ENCODE data around the gene UCKL1.
"Not testable (repeated sequence)": the region's sequence is repeated elsewhere in the genome, so short reads cannot be mapped to it uniquely, and the experiment has no call there.

The UCKL1 gene

DNA sequence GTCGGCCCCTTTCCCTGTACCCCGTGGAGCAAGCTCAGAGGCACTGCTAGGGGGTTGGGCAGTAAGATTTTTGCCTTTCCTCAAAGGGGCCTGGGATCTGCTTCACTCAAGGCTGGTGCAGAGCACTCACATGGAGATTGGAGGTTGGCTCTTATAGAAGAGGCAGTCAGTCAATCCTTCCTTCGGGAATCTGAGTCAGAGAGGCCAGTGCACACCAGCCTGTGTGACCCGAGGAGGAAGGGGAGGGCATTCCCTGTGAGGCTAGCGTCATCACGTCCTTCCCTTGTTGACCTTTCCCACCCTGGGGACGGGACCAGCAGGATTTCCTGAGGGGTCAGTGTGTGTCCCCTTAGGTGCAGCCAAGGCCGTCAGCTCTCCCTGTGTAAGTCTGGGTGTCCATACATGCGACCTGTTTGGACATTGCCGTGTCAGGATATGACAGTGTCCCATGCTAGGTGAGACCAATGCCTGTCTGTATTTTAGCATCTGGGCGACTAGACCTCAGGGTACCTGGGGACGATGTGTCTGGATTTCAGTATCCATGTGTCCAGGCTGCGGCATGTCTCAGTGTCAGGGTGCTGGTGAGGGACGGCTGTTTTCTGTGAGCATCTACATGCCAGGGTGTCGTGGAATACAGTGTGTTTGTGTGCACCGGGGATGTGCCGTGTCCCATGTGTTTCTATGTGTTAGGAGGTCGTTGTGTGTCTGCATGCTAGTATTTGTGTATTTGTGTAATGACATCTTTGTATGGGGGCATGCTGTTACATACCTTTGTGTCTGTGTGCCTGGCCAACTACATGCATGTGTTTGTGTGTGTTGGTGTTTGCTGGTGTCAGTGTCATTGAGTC, 16.3 kb upstream of the UCKL1 start:
- DNase-seq: no peak

DNA sequence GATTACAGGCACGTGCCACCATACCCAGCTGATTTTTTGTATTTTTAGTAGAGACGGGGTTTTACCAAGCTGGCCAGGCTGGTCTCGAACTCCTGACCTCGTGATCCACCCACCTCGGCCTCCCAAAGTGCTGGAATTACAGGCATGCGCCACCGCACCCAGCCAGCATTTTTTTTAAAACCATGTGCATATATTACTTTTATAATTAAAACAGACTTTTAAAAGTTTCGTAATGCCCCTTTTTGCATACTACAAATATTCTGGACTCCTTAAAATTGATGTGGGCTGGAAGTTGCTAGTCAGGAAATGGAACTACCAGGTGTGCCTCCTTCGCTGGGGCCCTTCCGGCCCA, 15.7 kb upstream of the UCKL1 start:
- DNase-seq: not testable (repeated sequence)

DNA sequence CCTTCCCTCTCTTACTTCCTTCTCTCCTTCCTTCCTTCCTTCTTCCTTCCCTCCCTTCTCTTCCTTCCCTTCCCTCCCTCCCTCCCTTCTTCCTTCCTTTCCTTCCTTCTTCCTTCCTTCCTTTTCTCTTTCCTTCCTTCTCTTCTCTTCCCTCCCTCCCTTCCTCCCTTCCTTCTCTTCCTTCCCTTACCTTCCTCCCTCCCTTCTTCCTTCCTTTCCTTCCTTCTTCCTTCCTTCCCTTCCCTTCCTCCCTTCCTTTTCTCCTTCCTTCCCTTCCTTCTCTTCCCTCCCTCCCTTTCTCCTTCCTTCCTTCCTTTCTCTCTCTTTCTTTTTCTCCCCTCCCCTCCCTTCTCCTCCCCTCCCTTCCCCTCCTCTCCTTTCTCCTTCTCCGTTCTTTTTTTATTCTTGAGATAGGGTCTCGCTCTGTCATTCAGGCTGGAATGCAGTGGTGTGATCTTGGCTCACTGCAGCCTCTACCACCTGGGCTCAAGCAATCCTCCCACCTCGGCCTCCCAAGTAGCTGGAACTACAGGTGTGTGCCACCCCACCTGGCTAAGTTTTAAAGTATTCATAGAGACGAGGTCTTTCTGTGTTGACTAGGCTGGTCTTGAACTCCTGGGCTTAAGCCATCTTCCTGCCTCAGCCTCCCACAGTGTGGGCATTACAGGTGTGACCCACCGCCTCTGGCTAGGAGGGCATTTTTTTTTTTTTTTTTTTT, 14.7 kb upstream of the UCKL1 start:
- DNase-seq: no peak

DNA sequence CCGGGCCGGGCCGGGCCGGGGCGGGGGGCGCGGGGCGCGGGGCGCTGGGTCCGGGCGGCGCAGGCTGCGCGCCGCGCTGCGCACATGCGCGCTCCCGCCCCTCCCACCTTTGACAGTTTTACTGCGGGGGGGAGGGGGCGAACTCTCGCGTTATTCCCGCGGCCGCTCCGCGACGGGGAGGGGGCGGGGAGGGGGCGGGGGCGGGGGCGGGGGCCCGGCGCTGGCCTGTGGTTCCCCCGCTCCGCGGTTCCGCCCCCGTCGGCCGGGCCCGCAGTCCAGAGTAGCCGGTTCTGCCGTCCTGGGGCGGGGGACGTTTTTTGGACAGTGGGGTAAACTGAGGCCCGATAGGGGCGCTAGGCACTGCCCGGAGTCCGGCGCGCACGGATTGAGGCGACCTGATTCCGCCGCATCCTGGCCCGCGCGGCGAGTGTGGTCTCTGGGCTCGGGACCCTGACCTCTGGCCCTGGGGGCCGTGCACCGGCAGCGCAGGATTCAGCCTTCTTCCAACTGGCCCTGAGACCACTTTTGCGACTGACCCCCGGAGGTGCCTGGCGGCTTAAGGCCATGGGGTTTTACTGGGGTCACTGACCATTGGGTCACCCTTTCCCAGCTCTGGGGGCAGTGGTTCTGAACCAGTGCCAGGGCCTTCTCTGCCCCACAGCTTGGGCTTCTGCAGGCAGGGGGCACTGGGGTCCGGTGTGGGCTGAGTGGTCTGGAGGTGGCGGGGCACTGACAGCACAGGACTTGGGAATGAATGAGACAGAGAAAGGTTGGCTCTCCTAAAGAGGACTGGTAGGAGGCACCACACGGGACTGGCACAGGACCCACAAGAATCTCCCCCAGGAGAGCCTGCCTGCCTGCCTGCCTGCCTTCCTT, 13.9 kb upstream of the UCKL1 start, which contains the start of gene ZNF512B:
Gene ZNF512B, minus strand, starts transcription at position 93 of the 876 bp plus-strand sequence. CDS start 1,980 bp downstream, outside the sequence.
- peak; percentile 83 for DNase-seq

DNA sequence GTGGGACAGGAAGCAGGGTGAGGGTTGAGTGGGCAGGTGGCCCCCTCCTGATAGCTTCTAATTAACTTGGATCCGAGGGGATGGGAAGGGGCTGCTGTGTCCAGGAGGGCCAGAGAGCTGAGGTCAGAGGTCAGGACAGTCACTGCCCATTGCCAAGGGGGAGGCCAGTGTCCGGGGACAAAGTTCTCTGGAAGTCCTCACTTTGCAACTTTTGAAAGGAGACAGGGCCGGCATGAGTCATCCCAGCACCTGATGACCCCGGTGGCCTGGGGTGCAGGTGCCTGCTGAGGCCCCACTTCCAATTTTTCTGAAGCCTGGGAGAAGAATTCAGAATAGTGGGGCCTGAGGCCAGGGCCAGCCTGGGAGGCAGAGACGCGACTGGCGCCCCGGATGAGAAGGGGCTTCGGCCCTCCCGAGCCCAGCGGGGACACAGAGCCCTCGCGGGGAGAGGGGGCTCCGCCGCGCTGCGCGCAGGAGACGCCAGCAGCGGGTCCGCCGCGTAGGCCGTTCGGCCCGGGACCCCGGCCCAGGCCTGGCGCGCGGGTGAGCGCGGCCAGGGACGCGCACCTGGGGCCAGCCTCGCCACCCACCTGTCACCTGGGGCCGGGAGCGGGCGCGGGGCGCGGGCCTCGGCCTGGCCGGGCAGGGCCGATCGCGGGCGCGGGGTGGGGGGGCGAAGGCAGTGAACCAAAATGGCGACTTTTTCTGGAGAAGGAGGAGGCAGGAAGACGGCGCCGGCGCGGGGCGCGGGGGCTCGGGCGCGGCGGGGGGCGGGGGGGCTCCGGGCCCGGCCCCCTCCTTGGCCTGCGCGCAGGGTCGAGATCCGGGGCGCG, 12.9 kb upstream of the UCKL1 start:
- no peak for DNase-seq

DNA sequence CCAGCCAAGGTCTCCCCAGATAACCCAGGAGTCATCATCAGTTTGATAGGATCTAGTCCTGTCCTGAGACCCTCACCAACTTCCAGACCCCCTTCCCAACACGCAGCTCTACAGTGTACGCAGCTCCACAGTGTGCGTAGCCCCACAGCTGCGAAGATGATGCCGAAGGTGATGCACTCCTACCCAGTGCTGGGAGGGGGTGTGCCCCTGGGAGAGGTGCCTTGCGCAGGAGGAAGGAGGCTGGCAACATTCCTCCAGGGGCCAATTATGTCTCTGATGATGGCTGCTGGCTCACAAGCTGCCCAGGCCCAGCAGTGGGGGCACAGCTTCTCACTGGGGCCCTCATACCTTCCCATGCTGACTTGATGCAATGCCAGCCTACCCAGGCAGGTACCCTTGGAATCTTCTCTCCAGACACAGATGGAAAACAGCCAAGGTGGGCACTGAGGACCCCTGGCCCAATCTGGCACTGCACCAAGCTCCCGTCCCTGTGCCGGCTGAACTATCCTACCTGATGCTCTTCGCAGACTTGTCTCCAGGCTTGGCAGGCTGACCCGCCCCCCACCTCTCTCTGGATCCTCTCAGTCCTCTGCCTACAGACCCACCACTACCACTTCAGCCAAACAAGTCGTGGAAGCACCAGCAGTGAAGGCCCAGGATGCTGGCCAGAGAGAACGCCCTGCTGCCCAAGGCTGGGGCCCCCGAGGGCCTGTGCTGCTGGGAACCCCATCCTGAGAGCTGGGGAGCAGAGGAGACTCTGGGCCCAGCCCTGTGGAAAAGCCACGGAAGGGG, 12.1 kb upstream of the UCKL1 start:
- DNase-seq: no peak

DNA sequence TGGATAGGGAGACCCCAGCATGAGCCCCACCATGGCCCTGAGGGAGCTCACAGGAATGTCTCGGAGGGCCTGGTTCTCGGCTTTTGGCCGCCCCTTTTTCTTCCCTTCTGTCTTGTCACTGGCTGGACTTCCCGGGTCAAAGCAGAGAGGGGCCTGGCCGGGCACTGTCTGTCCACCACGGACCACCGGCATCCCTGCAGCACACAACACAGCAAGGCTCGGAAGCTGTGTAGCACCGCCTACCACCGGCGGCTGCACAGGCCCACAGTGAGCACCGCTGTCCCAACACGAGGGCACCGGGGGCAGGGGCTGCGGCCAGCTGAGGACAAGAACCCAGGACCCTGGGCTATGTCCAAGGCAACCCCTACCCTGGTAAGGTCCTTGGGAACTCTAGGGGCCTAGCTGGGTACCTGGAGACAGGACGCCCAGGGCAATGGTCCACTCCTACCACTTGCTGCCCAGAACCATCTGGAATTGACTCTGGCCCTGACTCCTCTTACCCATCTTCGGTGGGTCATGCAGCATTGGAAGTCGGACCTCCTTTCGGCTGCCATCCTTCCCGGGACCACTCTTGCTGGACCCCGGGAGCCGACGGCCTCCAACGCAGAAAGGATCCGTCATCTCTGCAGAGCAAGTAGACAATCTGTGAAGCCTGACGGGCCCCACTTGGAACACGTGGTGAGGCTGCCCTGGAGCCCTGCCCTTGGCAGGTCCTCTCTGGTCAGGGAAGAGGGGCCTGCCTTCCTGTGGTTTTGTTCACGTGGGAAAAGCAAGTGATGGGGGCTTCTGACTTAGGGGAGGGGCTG, 11.3 kb upstream of the UCKL1 start:
- DNase-seq: no peak

DNA sequence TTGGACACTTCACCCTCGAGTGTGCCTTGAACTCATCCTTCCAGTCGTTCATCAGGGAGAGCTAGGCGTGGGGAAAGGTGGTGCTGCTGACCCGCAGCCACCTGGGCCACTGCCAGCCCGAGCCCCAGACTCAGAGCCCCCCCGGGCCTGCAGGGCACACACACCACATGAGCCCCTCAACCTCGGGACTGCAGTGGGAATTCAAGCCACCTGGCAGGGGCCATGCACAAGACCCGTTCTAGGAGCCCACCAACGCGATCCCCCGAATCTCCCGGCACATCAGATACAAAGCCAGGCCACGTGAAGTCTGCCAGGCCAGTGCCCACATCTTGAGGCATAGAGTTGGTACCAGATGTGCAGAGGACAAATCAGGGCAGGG, 10.7 kb upstream of the UCKL1 start:
- DNase-seq: no peak

DNA sequence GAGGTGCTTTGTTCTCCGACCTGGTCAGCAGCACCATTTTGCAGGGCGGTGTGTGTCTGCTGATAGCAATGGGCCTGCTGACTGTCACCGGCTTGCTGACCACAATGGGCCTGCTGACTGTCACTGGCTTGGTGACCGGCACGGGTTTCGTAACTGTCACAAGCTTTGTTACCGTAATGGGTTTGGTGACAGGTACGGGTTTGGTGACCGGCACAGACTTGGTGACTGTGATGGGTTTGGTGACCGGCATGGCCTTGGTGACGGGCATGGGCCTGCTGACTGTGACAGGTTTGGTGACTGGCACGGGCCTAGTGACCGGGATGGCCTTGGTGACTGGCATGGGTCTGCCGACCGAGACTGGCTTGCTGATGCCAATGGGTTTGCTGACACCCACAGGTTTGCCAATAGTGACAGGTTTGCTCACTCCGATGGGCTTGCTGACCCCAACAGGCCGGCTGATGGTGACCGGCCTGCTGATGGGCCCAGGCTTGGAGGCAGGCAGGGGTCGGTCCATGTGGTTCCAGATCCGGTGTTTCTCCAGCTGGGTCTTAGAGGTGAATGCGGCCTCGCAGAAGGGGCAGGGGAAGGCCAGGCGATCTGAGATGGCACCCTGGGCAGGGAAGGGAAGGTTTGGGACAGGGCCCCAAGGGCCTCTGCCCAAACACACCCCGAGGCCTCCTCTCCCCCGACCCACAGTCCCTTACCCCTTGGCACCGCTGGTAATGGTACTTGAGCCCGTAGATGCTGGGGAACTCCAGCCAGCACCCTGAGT, 10.1 kb upstream of the UCKL1 start:
- no peak for DNase-seq

DNA sequence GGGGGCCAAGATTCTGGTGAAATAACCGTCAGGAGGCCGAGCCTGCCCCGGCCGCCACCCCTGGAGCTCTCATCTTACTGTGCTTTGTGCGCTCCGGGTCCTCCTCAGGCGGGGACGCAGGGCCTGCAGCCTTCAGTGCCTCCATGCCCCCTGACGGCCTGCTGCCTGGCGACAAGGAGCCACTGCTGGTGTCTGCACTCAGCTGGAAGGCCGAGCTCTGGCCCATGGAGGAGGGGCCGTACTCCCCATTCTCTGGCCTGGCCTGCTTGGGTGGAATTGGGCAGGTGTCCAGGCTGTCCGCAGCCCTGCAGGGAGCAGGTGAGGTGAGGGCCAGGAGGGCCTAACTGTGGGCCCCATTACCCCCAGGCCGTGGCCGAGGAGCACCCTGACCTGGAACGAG, 8.2 kb upstream of the UCKL1 start:
- no peak for DNase-seq

DNA sequence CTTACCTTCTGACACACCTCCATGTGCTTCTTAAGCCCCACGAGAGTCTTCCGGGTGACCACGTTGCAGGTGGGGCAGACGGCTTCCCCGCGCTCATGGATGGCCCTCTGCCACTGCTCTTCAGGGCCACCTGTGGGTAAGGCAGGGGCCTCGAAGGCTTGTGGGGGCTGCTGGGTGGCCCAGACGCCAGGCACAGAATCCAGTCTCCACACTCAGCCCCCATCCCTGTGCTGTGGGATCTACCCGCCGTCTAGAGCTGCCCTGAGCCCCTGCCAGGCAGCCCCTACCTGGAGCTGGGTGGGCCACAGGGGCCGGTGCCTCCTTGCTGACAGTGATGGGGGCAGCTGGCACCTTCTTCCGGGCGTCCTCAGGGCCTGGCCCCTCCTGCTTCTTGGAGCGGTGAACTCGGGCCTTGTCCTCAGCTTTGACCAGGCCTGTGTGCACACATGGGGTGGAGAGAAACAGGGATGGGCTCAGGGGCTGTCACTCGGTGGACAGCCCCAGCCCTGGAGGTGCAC, 7.6 kb upstream of the UCKL1 start:
- DNase-seq: no peak

DNA sequence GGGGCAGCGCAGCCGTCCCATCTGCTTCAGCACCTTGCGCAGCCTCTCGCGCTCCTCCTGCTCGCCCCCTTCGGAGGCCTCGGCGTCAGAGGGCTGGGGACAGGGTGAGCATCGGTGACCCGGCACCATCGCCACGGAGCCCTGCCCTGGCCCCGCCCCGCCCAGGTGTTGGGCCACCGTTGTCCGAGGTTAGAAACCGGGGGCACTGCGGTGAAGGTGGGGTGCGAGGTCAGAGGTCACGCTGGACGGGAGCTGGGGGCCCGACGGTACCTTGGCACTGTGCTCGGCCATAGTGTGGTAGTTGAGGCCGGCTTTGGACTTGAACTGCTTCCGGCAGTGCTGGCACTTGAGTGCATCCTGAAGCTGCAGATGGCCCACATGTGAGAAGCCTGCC, 7.1 kb upstream of the UCKL1 start:
- DNase-seq: no peak

DNA sequence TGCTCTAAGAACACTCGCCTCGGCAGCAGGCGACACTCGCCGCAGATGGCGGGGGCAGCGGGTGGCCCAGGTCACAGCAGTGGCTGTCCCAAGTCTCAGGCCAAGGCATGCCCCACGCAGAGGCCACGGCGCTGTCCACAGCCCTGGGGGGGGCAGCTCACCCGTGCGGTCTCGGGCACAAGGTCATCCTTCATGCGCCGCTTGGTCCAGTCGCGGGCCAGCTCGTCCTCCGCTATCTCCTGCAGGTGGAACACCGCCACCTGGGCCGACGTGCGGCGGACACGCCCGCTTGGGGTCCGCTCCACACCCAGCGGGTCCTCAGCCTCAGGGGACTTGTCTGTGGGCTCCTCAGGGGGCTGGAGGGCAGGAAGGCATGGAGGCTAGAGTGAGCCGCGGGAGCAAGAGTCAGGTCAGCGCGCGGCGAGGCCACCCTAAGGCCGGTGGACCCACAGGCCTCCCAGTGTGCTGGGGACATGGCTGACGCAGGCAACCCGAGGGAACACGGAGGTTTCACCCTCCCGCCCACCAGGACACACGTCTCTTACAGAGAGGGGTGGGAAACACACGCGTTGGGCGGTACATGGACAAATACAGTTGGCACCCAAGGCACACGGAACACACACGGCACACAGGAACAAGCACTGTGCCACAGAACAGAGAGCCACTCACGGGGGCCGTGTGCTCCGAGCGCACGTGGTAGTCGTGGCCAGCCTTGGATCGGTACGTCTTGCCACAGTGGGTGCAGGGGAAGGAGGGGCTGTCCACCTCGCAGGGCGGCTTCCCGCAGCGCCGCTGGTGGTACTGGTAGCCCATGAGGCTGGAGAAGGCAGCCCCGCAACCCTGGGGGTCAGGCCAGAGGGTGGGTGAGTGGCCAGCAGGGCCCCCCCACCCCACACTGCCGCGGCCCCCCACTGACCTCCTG, 6.5 kb upstream of the UCKL1 start:
- DNase-seq: no peak

DNA sequence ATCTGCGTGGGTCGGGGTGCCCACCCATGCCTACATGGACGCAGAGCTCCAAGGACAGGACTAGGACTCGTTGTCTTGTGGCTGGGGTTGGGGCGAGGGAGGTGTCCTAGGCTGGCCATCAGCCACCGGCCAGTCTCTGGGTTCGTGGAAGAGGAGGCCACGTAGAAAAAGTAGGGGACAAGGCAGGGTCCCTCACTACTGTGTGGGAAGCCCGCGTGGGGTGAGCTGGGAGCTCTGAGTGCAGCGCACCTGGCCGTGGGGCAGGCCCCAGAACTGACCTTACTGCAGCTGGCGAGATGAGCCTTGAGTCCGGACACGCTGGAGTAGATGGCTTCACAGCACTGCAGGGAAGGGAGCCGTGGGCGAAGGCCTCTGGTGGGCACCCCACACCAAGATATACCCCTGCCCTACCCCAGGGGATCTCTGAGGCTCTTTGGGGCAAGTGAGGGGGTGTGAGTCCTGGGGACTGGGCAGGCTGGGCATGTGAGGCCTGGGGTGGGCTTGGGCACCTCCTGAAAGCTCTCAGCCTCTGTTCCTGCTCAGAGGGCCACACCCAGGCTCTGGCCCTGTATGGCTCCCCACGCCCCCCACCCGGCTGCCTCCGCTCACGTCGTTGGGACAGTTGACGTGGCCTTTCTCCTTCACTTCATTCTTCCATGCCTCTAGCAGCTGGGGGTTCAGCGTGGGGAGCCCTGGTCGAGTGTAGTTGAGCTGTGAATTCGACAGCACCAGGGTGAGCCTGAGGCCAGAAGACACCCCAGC, 5.6 kb upstream of the UCKL1 start:
- DNase-seq: no peak

DNA sequence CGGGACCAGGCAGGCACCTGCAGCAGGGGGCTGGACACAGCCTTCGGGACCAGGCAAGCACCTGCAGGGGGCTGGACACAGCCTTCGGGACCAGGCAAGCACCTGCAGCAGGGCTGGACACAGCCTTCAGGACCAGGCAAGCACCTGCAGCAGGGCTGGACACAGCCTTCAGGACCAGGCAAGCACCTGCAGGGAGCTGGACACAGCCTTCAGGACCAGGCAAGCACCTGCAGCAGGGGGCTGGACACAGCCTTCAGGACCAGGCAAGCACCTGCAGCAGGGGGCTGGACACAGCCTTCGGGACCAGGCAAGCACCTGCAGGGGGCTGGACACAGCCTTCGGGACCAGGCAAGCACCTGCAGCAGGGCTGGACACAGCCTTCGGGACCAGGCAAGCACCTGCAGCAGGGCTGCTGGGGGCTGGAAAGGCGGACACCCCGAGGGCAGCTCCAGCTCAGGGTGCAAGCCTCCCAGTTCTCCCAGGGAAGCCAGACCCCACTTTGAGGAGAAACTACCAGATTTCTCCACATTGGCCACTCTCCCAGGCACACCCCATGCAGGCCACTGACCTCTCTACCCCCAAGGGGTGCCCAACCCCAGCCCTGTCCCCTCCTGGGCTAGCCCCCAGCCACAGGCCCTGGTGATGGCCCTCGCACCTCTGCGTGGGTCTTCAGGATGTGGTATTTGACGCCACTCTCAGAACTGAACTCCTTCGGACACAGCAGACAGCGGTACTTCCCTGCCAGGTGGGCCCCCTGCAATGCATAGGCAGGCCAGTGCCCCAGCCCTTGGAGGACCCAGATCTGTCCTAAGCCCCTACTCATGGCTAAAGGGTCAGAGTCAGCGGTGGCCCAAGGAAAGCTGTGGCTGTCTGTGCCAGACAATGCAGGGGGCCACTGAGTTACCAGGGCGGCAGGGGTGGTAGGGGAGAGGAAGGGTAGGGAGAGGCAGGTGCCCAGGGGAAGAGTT, 4.7 kb upstream of the UCKL1 start:
- not testable (repeated sequence) for DNase-seq

DNA sequence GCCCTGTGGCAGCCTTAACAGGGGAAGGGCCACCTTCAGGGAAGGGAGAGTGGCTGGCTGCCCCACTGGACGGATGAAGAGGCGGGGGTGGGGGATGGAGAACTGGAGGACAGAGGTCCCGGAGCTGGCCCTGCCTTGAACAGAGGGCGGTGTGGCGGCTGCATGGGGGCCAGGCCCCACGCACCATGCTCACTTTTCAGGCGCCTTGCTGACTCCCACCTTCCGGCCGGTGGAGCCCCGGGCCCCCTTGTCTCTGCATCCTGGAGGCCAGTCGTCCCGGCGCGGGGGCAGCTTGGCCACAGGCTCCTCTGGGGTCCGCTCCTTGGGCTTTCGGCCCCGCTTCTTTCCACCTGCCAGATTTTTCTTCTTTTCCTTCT, 3.5 kb upstream of the UCKL1 start:
- no peak for DNase-seq

Measured in NCI-H345 (cell line).